T-helper 2 cell (primary cell): ENCODE data around the gene B3GNT5.
"Not testable (repeated sequence)": the region's sequence is repeated elsewhere in the genome, so short reads cannot be mapped to it uniquely, and the experiment has no call there.

Source experiments
- DNase-seq, 5 experiments: peaks; one replicate each; pipeline versions ENCODE4 v3.0.0 to v3.0.0-alpha.2; 2012 to 2022

The B3GNT5 gene

GRCh38 chr3:183230251-183230650 lies 22.8 kb upstream of the B3GNT5 start:
- DNase-seq, result not testable (repeated sequence)

- DNase-seq, result no peak
These were observed 22.2 kb upstream of the B3GNT5 start for GRCh38 chr3:183230826-183231225.

GRCh38 chr3:183233966-183234365 lies 19.1 kb upstream of the B3GNT5 start:
- DNase-seq, result no peak

DNA sequence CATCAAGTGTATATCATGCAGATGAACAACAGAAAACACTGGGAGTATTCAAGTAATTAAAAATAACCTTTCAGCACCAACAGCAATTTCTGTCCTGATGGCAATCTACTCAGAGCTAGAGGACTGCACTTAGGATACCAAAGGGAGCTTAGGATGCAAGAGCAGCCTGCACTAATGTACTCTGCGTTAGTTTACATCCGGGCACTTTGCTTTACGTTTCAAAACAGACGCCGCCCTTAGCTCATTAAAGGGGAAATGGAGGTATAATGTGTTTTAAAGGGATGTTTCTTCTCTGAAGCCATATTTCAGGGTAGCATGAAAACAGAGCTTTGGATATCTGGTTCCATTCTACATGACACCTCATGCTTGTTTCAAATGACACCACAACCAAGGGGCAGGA lies 14.0 kb upstream of the B3GNT5 start:
- no peak for DNase-seq

DNA sequence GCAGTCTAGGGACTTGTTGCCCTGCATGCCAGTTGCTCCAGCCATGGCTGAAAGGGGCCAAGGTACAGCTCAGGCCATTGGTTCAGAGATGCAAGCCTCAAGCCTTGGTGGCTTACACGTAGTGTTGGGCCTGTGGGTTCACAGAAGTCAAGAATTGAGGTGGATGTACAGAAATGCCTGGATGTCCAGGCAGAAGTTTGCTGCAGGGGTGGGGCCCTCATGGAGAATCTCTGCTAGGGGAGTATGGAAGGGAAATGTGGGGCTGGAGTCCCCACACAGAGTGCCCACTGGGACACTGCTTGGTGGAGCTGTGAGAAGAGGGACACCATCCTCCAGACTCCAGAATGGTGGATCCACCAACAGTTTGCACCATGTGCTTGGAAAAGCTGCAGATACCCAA lies 10.6 kb upstream of the B3GNT5 start:
- DNase-seq, result no peak

DNA sequence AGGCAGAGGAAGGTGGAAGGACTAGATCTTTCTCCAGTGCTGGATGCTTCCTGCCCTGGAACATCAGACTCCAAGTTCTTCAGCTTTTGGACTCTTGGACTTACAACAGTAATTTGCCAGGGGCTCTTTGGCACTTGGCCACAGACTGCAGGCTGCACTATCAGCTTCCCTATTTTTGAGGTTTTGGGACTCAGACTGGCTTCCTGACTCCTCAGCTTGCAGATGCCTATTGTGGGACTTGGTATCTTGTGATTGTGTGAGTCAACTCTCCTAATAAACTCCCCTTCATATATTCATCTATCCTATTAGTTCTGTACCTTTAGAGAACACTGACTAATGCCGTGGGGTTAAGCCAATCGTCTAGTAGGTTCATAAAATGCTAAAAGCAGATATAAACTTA lies 8.8 kb upstream of the B3GNT5 start:
- no peak for DNase-seq

DNA sequence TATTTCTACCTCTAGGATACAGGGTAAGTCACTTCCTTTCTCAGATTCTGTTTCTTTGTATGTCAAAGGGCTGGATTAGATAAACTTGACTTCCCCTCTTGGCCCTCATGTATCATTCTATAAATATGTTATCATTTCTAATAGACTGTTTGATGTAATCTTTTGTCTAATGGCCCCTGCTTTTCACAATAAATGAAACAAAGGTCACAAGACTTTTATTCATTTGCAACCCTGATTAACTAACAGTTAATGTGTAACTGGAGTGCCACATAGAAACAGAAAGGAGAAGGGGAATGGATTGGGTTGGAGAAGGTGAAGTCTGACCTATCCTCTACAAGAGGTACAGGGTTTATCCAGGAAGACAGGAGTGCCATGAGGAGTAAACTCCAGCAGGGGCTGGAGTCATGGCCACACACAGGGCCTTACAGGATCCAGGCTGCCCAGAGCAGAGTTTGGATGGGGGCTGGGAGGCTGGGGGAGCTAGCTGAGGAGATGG lies 8.0 kb upstream of the B3GNT5 start:
- DNase-seq, result no peak

DNA sequence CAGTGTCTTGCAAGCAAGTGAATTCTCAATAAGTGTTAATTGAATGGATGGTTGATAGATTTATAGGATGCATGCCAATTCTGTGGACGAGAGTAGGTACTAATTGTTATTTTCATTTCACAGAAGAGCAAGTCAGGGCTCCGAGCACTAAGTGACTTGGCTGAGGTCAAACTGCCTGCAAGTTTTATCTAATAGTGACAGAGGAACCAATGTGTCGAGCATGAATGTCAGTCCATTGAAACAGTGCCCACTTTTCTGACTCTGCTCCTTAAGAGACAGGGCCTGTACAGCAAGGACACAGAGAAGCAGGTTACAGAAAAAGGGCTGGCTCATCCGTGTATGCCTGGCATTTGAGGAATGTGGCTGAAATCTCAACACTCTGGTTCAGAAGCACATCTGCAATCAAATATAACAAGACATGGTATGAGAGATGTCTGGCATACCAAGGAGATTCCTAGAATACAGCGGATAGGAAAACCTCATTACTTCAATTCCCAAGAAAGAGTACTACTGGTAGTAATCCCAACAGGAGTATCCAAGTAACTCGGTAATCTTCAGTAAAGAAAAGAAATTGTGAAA lies 6.0 kb upstream of the B3GNT5 start:
- no peak for DNase-seq

DNA sequence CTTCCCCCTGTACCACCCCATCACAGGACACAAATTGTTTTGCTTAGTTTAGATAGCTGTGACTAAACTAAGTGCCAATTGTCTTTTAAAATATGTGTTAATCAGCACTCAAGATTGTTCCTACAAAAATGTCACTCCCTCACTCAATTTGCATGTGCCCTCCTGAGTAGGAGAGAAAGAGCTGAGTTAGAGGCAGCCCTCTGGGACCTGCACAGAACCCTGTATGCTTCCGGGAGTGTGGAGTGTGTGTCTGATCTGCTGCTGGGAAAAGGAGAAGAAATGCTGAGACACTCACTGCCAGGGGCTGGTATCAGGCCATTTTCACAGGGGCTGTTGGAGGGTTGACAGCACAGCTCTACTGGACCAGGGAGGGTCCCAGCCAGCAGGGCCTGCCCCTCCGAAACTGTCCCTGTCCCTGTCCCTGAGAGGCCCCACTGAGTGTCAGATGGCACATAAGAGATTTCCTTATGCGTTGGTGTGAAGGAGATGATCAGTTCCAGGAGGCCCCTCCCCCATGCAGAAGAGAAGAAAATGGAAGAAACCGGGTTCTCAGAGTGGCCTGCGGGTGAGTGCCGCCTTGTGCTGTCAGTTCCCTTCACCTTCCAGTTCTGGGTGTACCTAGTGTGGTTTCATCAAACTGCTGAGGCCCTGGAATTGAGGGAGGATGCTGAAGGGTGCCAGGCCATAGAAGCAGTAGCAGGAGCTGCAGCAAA lies 3.9 kb upstream of the B3GNT5 start:
- DNase-seq, result no peak

GRCh38 chr3:183252118-183252782 lies 803 bp upstream of the B3GNT5 start:
- DNase-seq, result no peak

DNA sequence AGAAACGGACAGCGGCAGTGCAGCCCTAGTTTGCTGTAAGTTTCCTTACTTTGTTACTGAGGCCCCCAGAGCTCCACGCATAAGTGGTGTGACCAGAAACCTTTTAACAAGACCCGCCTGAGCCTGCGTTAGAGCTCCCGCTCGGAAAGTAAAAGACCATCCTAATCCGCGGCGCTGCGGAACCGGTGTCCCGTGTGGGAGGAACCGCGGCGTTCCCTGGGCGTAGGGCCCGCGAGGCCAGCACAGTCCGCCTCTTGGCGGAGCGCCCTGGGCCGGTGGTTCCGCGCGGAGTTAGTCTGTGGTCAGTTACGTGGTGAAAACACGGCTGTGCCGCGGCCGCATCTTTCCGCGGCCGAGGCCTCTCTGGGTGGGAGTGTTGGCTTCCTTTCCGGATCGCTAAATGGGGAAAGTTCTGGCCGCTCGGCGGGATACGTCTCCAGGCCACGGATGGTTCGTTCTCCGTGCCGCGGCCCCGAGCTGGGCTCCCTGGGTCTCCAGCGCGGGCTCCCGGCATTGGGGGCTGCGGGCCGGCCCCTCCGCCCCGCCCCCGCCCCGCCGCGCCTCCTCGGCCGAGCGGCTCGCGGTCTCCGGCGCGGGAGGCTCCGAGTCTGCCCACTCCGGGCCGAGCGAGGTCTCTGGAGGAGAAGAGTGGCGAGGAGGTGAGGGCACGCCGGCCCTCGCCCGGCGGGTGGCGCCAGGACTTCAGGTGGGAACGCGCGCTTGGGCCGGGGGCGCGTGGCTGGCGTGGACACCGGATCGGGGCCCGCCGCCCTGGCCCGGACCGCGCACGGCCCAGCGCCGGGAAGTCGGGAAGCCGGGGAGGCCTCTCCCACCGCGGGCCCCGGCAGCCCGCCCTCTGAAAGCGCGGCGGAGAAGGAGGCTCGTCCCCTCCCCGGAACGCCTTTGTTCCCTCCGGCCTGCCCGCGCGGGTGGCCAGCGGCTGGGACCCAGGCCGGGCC lies 754 bp downstream of the B3GNT5 start:
- peak in 3 of 5 experiments; percentile 3 to 14 (median 6) for DNase-seq

- peak in 1 of 5 experiments; percentile 15 for DNase-seq
These were observed 1.7 kb downstream of the B3GNT5 start for GRCh38 chr3:183254487-183255347.

GRCh38 chr3:183255348-183255730 lies 2.3 kb downstream of the B3GNT5 start:
- DNase-seq, result no peak

GRCh38 chr3:183259087-183259486 lies 6.0 kb downstream of the B3GNT5 start:
- DNase-seq, result no peak

DNA sequence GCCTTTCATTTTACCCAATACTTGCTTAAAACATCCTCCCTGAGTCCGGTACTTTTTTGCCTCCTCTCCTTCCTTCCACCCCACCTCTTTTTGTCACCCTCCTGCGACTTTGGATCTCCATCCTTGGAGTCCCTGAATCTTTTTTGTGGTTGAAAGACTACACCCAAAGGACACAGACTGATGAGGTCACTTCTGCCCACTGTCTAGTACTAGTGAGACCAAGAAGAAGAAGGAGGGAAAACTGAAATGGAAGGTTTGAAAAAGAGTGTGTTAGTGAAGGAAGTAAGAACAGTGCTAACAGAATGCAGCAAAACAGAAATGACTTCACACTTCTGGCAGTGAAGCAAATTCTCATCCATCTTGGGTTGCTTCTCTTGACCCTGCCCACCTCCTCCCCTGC lies 6.6 kb downstream of the B3GNT5 start:
- no peak for DNase-seq

DNA sequence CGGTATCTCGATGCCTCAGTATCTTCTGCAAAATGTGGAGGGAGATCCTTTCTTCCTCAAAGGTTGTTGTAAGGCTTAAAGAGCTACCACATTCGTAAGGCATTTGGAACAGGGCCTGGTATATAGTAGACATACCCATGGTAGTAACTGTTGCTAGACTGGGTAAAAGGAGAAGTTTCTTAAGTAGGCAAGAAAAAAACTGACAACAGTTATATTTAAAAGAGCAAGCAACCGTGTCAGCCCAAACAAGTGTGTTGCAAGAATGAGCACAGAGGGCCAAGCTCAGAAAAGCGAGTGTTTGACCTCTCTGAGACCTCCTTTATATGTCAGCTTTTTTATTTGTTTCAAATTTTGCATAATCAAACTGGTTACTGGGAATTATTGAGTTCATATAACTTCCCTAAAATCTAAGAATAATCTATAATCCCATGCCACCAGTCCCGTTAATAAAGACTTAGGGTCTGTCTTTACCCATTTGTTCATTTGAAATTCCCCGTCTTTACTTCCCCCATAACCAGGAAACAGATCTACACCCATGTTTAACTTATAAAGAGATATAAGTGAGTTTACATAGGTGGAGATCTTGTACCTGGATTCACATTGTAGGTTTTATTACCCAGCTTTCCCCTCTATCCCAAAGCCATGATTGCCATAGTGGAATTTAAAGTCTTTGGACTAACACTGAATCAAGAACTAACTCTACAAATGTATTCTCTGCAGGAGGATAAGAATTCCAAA lies 7.3 kb downstream of the B3GNT5 start:
- DNase-seq, result no peak

DNA sequence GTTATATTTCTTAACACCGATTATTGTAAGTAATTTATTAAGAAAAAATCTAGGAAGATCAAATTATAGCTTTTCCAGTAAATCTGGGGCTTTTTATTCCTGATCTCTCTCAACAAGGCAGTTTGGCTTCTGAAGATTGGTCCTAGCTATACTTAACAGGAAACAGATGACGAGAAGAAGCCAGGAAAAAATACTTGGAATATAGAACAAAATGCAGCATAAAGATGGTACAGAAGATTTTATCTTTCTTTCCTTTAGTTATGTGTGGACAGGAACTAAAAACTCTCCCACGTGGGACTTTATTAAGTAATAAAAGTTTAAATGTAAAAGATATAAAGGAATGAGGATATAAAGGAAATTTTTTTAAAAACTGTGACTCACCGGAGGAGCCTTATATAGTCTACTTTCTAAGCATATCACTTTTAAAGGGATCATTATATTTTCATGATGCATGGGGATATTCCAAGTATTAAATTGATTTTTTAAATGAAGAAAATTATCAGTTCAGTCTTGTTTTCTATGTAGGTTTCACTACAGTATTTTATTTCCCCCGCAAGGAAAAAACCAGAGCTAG lies 8.2 kb downstream of the B3GNT5 start:
- no peak for DNase-seq

DNA sequence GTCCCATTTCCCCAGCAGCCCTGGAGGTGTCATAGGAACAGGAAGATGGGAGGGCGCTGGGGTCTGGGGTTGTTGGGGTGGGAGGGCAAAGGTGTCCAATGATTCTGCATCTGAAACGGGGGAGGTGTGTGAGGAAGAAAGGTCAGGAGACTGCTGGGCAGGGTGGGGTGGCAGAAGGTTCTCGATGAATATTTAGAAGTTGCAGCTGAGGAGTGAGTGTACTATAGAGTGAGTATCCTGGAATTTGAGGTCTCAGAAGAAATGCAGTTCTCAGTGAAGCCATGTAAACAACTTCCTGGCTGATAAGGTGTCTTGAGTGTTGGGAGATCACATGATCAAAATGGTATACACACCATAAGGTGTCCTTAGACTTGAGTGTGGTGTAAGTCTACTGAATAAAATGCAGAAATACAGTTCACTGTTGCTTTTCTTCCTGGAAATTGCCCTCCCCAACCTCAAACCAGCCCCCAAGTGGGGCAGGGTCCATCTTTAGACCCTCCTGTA lies 9.9 kb downstream of the B3GNT5 start:
- DNase-seq, result no peak

DNA sequence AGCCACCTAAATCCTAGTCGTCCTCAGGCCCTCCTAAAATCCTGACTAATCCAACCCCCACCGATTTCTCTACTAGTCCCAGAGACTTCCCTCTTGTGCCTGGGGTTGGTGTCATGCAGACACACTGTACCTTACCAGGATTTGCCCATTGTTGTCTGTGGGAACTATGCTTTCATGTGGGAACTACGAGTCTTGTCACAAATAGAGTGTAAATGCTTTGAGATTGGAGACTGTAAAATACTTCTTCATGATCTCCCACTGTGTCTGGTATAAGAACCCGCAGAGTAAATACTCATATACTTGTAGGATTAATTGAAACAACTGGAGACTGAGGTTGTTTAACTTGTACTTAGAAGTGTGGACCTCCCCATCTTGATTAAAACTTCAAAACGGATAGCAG lies 11.2 kb downstream of the B3GNT5 start:
- no peak for DNase-seq

DNA sequence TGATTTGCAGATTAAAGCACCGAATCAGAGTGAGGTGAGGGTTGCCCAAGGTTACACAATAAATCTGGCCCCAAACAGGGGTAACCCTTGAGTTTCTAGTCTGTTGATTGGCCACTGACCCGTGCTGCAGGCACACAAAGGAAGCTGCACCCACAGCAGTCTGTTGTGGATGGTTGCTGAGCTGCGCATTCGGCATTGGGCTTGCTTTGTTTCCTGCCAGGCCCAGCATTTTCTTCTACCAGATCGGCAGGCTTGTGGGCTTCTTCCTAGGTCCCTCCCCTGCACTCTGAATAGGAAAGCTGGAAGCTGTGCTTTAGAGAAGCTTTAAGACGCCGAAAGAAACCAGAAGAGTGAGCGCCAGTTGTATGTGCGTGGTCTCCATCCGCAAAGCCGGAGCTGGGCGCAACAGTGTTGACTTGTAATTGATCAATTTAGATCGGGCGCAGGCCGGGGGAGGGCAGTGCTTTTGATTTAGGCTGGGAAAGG lies 12.1 kb downstream of the B3GNT5 start:
- no peak for DNase-seq
